HG03045 (cell line): Measurements from ENCODE around the gene BIN1.

Experiments
- ATAC-seq: cut with Tn5 transposase; IDR thresholded peaks from one replicate; pipeline ENCODE4 v1.9.1; 2021; ENCODE audit warnings: mild to moderate bottlenecking, moderate library complexity; ENCODE audit not compliant: unreplicated experiment

BIN1 gene

DNA sequence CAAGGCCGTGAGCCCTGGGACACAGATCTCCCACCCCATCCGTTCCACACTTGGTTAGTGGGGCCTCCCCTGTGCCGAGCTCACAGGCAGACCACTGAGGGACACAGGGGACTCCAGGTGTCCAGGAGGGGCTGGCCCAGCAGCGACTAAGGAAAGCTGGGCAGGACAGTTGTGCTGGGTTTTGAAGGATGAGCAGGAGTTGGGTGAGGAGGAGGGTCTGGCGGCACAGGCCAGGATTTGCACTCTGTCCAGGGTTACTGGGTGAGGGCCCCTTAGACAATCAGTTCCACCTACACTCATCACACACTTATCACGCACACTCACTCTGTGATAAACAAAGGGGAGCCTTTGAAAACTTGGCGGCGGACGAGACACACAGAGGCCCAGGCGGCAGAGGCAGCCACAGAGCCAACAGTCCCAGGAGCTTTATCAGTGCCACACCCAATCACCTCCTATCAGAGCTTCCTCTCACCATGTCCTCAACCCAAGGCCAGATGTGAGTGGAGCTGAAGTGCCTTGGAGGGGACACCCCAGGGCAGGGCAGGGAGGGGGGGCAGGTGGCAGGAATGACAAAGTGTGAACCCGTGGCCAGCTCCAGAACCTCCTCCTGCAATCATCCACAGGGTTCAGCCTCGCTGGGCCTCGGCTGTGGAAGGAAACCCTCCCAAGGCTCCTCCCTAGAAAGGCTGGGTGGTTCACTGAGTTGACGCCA lies 26.6 kb downstream of the BIN1 start:
- ATAC-seq = peak; percentile 6

DNA sequence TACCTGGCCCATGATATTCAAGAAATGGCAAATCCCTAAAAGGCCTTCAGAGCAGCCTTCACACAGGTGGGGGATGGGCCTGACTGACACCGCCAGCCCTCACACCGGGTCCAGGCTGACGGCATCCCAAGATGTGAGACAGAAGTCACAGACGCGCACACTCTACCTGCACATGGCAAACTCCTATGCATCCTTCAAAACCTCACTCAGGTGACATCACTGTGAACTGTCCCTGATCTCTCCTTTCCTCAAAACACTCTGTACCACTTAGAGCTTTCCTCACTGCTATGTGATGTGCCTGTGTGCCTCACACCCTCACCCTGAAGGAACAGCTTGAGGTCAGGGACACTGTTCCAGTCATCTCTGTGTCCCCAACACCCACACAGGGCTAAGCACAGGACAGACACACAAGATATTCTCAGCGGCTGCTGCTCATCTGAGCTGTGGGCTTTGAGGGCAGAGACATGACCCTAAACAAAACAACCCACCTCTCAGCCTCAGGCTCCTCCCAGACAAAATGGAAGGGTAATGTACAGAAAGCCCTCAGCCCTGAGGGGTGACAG lies 27.5 kb downstream of the BIN1 start:
- ATAC-seq = no peak

DNA sequence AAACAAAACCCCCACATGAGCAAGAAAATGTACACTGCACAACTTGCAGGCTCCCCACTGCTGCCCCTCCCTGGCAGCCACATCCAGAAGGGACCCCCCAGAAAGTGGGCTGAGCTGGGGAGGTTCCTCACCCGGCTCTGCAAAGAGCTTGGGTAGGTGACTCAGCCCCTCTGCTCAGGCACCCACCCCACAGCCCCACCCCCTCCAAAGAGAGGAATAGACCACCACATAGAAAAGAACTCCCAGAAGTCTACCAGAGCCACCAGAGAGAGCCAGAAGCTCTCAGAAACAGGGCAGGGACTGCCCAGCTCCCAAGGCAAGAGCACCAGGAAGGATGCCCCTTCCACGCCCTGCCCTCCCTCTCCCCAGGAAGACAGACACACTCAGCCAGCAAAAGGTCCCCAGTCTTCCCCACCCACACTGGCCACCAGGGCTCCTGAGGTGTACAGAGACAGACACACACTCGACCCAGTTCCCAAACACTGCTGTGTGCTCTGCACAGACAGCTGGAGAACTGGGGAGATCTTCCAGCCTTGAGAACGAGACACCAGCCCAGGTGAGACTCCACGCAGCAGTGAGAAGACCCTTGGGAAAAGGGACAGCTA lies 28.2 kb downstream of the BIN1 start:
- ATAC-seq = no peak

DNA sequence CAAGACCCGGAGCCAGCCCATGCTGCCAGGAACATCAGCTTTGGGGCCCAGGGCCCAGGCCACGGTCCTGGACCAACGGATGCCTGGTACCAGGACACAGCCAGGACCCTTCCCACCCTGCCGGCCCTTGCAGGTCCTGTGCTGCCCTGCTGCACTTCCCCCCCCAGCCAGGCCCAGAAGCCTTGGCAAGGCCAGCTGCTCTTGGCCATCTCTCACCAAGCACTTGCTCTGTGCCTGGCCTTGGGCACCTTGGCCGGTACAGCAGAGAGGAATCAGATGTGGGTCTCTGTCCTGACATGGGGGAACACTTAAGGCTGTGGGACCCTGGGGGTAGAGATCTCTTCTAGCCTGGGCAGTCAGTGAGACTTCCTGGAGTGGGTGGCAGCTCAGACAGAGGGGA lies 28.9 kb downstream of the BIN1 start:
- no peak for ATAC-seq

DNA sequence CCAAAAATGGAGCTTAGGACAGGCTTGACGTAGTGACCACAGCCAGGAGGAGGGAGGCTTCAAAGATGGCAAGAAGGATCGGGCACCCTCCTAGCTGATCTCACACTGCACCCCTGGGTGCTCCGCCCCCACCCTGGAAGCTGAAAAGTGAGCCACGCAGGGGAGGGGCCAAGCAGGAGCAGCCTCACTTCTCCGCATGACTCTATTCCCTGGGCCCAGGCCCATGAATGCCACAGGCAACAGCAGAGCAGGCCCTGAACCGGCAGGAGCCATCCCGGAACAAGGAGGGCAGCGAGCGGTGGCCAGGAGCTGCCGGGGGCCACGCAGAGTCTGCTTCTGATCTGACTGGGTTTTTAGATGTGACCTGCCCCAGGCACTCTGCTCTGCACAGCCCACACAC lies 30.0 kb downstream of the BIN1 start:
- ATAC-seq = no peak

DNA sequence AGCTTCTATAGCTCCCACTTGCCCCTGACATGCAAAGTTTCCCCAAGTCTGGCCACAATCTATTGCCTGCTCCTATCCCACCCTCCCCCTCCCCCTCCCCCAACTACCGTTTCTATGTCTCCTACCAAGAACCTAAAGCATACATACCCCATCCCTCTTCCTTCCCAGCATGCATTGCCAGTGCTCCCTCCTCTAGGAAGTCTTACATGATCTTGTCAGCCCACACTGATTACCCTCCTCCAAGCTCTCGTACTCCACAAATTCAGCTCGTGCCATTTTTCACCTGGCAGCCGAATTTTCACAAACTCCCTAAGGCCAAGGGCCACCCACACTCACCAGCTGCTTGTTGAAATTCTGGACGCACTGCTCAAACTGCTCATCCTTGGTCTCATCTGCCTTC lies 30.7 kb downstream of the BIN1 start:
- no peak for ATAC-seq

DNA sequence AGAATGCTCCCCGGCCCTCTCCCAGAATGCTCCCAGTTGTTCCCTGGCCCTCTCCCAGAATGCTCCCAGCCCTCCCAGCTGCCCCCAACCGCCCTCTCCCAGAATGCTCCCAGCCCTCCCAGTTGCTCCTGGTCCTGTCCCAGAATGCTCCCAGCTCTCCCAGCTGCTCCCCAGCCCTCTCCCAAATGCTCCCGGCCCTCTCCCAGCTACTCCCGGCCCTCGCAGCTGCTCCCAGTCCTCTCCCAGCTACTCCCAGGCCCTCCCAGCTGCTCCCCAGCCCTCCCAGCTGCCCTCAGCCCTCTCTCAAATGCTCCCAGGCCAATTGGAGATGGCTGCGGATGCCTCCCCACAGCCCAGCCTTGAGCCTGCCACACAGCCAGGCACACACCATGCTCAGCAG lies 31.1 kb downstream of the BIN1 start:
- ATAC-seq = no peak

DNA sequence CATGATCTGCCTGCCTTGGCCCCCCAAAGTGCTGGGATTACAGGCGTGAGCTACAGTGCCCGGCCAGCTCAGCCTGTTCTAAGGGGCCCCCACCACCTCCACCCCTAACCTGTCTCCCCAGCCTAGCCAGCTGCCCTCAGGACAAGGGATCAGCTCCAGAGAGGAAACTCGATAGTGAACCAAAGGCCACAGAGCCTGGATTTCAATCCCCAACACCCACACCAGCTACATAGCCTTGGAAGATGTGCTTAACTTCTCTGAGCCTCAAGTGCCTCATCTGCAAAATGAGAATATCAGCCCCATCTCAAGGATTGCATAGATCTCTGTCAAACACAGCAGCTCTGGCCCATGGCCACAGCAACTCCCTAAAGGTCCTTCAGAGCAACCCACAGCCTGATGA lies 32.0 kb downstream of the BIN1 start:
- no peak for ATAC-seq

DNA sequence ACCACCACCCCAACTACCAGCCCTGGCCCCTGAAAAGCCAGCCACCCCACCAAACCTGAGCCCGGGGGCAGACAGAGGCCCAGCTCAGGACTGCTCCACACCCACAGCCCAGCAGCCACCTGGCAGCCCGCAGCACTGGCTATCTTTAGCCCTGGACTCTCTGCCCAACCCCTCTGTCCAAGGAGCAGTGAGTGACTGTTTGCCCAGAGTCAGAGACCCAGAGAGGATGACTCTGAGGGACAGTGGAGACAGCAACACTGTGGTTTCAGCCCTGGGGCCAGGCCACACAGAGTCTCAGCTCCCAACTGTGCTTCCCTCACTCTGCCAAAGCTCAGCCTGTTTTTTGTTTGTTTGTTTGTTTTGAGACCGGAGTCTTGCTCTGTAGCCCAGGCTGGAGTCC lies 32.6 kb downstream of the BIN1 start:
- no peak for ATAC-seq

DNA sequence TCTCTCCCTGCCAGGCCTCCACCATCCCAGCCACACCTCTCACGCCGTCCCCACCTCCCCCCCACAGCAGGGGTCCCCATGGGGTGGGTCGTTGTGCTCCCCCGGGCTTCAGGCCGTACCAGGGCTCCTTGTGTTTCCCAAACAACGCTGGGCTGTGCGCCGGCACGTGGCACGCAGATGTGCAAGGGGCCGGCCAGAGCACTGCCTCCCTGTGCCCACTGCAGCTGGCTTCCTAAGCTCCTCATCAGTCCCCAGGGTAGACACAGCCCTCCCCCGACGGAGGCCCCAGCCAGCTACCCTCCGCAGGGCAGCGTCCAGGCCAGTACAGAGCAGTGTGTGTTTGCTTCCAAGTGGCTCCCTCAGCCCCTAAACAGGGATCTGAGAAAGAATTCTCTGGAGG lies 34.0 kb downstream of the BIN1 start:
- ATAC-seq = no peak

DNA sequence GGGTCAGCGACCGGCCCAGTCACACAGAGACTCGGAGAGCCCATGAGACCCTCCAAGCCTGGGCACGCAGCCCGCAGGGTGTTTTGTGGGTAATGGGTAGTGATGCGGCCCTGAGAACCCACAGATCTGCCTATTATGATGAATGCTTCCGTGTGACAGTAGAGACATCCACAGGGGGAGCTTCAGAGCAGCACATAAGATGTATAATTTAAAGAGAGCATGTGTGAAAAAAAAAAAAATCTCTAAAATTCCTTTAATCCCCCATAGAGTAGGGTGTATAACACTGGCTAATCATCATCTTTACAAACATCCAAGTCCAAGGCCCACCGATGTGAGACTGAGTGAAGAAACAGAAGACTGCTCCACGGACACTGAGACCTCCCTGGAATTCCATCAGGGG lies 34.6 kb downstream of the BIN1 start:
- ATAC-seq = no peak

DNA sequence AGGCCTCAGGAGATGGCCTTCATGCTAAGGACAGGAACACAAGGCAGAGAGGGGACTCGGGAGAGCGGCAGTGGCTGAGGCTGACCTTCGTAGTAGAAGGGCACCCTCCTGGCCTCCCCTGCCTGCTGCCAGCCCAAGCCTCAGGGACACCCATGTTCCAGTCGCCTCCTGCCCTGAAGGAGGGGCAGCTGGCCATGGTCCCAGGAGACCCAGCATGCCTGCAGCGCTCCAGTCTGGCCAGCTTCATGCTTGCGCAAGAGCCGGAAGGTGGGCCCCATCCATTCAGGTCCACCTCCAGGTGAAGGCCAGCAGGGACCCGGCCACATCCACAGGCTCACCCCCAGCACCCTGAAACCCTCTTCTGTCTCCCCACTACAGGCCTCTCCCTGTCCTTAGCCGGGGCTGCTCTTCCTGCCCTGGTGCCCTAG lies 35.0 kb downstream of the BIN1 start:
- no peak for ATAC-seq

DNA sequence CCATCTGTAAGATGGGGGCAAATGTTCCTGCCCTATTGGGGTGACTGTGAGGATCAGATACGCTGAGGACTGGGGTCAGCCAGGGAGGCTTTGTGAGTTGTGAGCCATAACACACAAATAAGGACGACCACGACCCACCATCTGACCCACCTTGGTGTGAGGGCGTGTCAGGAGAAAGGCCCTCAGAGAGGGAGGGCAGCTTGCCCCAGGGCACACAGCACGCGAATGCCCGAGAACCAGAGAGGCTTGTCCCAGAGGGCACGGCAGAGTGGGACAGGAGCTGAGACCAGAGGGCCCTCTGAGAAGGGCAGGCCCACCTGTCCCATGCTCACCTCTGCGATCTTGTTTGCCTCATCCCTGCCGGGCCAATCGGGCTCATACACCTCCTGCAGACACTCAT lies 36.7 kb downstream of the BIN1 start:
- ATAC-seq = no peak

DNA sequence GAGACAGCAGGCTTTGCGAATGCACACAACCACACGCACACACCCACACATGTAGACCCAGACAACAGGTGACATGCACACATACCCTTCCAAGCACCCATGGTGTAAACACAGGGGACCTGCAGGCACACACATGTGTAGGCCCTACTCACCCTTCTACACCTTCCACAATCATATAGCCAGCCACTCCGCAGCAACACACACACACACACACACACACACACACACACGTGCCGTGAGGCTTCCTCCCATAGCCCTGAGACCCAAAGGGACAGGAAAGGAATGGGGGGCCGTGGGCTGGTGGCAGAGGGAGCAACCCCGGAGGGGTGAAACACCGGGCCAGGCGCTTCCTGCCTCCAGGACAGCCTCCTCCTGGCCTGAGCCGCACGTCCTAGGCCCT lies 37.4 kb downstream of the BIN1 start:
- ATAC-seq = no peak

DNA sequence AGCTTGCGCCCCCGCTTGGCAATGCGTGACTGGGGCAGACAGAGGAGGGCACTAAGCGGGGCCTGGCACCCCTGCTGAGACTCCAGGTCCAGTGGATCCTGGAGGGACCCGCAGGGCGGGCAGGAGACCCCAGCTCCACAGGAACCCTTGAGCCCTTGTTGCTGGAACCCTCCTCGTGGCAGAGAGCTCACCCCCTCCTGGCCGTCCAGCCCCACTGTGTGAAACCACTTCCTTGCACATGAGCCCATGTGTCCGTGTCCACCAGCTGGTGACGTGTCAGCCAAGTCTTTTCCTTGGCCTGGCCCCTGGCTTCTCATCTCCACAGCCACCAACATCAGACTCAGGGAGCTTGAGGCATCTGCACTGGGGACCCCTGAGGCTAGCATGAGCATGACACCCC lies 38.0 kb downstream of the BIN1 start:
- ATAC-seq = no peak

DNA sequence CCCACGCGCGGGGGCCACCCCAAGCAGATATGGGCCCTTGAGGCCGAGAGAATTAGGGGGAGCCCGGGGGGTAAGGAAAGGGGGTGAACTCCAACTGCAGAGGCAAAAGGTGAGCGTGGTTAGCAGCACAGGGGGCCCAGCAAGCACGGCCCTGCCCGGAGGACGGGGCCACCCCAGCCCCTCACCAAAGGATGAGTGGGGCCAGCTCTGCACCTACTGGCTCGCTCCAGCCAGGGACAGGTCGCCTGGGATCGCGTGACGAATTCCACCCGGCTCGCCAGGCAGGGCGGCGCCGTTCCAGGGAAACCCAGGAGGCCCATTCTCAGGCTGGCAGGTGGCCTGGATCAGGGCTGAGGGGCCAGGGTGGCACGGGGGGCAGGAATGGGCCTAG lies 38.6 kb downstream of the BIN1 start:
- ATAC-seq = no peak

DNA sequence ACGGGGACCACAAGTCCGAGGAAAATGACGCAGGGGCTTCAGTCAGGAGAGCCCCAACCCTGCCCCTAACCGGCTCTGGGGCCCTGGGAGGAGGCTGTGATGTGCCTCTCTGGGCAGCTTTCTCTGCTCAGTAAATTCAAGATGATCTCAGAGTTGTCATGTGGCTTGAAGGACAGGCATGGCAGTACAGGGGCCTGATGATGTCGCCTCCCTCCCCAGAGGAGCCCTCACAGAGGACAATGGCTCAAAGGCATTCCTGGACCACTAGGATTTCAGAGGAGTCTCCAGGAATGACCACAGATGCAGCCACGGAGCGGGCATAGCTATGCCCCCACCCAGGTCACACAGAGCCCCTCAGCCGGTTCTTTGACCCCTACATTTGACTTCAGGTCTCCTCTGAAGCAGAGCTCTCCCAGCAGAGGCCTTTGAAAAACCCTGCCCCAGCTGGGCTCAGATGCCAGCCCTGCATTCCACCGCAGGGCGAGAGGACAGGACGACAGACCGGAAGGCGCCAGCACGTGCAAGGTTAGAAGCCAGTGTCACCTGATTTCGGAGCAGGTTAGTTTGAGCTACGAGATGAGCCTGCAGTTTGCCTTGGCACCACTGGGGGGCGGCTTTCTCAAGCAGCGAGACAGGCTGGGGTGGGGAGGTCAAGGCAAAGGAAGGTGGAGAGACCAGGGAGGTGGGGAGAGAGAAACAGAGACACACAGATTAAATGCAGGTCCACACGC lies 39.2 kb downstream of the BIN1 start:
- no peak for ATAC-seq

DNA sequence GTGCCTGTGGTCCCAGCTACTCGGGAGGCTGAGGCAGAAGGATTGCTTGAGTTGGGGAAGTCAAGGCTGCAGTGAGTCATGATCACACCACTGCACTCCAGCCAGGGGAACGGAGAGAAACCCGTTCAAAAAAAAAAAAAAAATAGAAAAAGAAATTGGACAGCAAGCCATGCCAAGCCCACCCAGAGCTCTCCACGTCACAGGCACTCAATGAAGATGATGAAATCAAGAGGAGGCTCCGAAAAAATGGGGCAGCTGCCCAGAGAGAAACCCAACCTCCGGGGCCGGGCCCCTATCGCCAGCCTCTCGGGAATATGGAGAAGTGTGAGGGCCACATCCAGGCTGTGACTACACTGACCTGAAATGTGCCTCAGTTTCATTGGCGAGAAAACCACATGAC lies 40.0 kb downstream of the BIN1 start:
- ATAC-seq = no peak

DNA sequence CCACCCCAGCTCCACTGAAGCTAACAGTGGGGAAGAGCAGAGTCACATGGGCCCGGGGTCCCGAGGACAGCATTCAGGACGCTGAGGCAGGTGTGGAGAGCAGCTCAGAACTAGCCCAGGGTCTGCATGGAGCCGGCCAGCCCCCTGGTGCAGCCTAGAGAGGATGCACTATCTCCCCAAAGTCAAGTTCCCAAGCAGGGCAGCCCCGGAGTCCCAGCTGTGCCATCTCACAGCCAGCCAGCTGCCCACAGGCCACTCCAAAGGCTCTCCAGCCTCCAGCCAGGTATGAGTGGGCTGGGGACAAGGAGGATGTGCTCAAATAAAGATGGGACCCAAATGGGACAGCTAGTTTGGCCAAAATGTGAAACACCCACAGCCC lies 41.0 kb downstream of the BIN1 start:
- ATAC-seq = no peak

DNA sequence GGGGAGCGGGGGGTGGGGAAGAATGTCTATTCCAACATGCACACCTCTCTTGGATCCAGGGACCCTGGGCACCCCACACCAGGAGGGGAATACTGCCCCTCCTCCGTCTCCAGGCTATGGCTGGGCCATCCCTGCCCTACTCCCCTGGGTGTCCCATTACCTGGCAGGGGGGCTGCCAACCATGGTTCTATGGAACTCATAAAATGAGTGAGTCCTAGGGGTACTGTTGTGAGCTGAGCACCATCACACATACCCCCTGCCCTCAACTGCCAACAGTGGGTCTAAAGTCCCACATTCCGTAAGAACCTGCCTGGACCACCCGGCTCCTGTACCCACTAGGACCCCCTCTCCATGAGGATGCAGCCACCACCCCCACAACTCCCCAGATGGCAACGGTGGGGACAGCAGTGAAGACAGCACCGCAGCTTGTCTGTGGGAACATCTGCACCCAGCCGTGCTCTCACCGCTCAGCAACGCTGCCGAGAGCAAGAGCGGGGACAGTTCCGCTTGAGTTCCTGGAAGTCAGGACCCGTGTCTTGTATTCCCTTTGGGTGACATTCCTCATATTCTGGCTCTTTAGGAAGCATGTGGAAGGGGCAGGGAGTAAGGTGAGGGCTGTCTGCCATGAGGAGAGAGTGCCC lies 41.5 kb downstream of the BIN1 start:
- no peak for ATAC-seq

DNA sequence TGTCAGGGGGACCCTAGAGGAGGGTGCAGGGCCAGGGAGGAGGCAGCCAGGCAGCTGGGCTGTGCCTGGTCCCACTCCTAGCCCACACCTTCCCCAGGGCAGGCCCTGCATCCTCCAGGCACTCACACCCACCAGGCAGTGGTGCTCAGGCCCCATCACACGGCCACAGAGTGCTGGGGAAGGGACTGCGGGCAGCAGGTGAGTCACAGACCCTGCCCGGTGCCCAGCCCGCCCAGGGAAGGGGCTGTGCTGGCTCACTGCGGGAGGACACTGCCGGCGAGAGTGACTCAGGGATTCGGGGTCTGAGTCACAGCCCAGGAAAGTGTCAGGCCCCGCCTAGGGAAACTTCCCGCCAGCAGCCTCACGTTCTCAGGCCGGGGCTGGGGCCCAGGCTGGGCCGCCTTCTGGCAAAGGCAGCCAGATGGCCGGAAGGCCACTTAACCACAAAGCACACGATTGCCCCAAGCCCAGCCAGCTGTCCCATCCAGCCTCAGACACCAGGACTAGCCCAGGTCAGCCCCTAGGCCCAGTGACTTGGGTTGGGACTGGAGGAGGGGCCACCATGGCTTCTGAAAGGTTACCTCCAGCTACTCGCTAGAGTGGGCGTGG lies 42.2 kb downstream of the BIN1 start:
- ATAC-seq = peak; percentile 85
